GM19395 (cell line): Measurements from ENCODE around the gene MAP3K21.
A peak's percentile ranks its signal among the peaks of the same experiment; 100 is the strongest.

Experiments used
- ATAC-seq: cut with Tn5 transposase; IDR thresholded peaks from one replicate; pipeline ENCODE4 v1.9.1; 2021; ENCODE audit warnings: mild to moderate bottlenecking, moderate library complexity; ENCODE audit not compliant: unreplicated experiment

Gene MAP3K21

GRCh38 chr1:233327651-233328141 is at the start of gene MAP3K21:
MAP3K21 (plus strand) TSS chr1:233327724; CDS start chr1:233328029, 305 bp downstream.
- ATAC-seq: peak; percentile 55

- ATAC-seq: no peak
Observed at GRCh38 chr1:233278631-233279030, 48.9 kb upstream of the MAP3K21 start.

GRCh38 chr1:233279971-233280370 is 47.6 kb upstream of the MAP3K21 start:
- ATAC-seq: no peak

- ATAC-seq: peak; percentile 96
Observed at GRCh38 chr1:233281711-233282581, 45.6 kb upstream of the MAP3K21 start.

GRCh38 chr1:233282582-233282886 is 45.0 kb upstream of the MAP3K21 start:
- ATAC-seq: no peak

GRCh38 chr1:233289676-233290075 is 37.8 kb upstream of the MAP3K21 start:
- no peak for ATAC-seq

GRCh38 chr1:233290396-233291034 is 37.0 kb upstream of the MAP3K21 start:
- ATAC-seq: no peak

GRCh38 chr1:233293556-233294446 is 33.7 kb upstream of the MAP3K21 start:
- ATAC-seq: no peak

GRCh38 chr1:233294913-233295236 is 32.6 kb upstream of the MAP3K21 start:
- ATAC-seq: peak; percentile 56

GRCh38 chr1:233295237-233295974 is 32.1 kb upstream of the MAP3K21 start, which contains the start of gene PCNX2:
PCNX2 (minus strand) TSS chr1:233295725; CDS start chr1:233295478, 247 bp downstream.
- peak; percentile 95 for ATAC-seq

GRCh38 chr1:233295975-233296322 is 31.6 kb upstream of the MAP3K21 start:
- ATAC-seq: no peak

GRCh38 chr1:233299450-233299849 is 28.1 kb upstream of the MAP3K21 start:
- ATAC-seq: no peak

- ATAC-seq: no peak
Observed at GRCh38 chr1:233300326-233300725, 27.2 kb upstream of the MAP3K21 start.

GRCh38 chr1:233304489-233305102 is 22.9 kb upstream of the MAP3K21 start:
- no peak for ATAC-seq

- no peak for ATAC-seq
Observed at GRCh38 chr1:233313434-233314155, 13.9 kb upstream of the MAP3K21 start.

GRCh38 chr1:233315718-233316301 is 11.7 kb upstream of the MAP3K21 start:
- no peak for ATAC-seq

- ATAC-seq: no peak
Observed at GRCh38 chr1:233316473-233316872, 11.1 kb upstream of the MAP3K21 start.

- ATAC-seq: no peak
Observed at GRCh38 chr1:233319272-233319671, 8.3 kb upstream of the MAP3K21 start.

GRCh38 chr1:233320023-233320422 is 7.5 kb upstream of the MAP3K21 start:
- ATAC-seq: no peak
